ENCODE measurements around the gene HOXB8. TPM values are rescaled to one million over a fixed set of nuclear protein-coding genes. Genes with fewer than 3 reads are reported as not detected.
A peak's percentile ranks its signal among the peaks of the same experiment; 100 is the strongest.

The HOXB8 gene
- total RNA-seq = 1 to 10 TPM; 6.3 TPM
- long read RNA-seq = 0 reads

DNA sequence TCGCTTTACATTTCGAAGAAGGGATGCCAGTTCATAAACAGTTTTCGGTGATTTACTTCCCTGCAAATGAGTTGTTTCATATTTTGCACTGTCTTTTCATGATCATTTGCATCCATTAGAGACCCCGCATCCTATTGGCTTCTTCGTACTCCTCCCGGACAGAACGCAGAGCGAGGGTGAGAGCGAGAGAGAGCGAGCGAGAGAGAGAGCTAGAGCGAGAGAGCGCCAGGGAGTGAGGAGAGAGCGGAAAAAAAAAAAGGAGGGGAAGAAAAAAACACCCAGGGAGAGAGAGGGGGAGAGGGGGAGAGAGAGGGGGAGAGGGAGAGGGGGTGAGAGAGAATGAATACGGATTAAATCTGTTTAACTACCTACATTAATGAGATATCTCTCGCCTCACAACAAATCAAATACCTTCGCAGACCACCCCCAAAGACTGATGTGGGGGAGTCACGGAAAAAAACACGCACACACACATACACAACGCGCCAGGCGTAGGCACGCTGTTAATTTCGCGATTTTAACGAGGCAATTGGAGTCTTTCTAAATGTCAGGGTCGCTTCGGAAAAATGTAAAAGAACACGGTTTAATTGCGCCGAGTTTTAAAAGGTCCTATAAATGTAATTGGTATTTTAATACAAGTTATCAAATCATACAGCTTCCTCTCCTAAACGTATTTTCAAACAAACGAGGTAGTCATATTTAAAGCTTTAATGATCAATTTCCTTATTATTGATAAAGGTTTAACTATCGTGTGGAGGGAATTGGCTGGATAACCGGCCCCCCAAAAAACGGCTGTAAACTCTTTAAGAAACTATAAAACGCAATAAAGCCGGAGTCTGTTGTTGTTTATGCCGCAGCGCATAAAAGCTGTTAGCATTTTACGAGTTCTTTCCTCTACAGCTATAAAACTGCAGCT lies at the start of gene HOXB8:
HOXB8 (minus strand) TSS at position 246 of the 916 bp plus-strand sequence. CDS start 588 bp downstream, outside the sequence.
- intact Hi-C loops (cut with DNase I, micrococcal nuclease) = loop anchor here in 1 of 2 donors (5.0 kb wide), 1 partner anchor 283 kb away; no protein-coding TSS in a partner anchor
- ATAC-seq = no peak
- DNase-seq = peak in 1 of 2 donors; percentile 55

DNA sequence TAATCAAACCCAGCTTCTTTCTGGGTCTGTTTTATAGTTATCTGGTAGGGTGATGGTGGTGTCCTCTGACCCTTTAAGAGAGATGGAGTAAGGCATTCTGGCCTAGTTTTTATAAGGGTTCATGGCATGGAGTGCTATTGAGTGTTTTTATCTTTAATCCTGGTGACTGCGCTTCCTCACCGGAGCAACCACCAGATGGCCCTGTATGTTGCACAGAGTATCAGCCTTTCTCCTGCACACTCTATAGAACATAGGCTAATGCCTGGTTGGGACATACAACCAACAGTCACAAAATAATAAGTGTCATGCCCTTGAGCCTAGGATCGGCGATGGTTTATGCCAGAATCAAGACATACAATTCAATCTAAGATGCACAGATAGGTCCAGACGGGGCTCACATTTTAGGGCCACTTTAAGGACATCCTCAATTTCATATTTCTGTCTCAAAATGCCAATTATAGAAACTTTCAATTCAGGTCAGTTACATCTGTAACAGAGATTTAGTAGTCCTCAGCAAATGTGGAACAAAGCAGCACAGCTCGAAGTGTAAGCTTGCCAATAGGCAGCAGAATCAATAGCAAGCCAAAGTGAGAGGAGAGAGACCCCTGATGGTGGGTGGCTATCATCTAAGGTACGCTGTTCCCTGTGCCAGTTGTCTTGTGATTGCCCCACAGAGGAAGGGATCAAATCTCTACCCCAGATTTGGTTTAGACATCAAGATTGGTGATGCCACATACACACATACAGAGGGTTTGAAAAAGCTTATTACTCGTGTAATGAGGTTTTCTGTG lies 48.2 kb upstream of the HOXB8 start:
- ATAC-seq = peak; percentile 32
- intact Hi-C loops (cut with DNase I, micrococcal nuclease) = no loop called here
- no peak for DNase-seq

DNA sequence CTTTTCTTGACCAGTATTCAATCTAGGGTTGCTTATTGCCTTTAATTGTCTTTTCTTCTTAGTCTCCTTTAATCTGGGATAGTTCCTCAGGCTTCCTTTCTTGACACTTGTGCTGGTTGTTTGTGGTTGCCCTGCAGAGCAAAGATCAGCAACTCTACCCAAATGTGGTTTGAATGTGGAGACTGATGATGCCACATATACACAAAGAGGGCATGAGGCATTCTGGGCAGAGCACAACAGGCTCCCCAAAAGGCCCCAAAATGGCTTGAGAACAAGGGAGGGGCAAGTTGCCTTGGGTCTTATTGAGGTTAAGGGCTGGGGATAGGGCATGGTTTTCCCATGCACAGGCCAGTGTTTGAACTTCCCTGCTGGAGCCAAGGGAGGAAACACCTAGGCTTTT lies 40.8 kb upstream of the HOXB8 start:
- DNase-seq (no peak), ATAC-seq (no peak)
- intact Hi-C loops (cut with DNase I, micrococcal nuclease) = no loop called here

DNA sequence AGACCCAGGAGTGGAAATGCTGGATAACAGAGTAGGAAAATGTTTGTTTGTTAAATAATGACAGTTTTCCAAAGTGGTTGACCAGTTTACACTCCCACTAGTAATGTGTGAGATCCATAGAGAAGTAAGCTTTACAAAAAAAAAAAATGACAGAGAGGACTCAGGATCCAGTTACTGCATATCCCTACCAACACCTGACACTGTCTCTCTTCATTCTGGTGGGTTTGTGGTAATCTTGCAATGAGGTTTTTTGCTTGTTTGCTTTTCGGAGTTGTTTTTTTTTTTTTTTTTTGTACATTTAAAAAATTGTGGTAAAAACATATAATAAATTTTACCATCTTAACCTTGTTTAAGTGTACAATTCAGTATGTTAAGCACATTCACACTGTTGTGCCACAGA lies 34.6 kb upstream of the HOXB8 start:
- no peak for DNase-seq
- intact Hi-C loops (cut with DNase I, micrococcal nuclease) = no loop called here
- ATAC-seq = no peak

DNA sequence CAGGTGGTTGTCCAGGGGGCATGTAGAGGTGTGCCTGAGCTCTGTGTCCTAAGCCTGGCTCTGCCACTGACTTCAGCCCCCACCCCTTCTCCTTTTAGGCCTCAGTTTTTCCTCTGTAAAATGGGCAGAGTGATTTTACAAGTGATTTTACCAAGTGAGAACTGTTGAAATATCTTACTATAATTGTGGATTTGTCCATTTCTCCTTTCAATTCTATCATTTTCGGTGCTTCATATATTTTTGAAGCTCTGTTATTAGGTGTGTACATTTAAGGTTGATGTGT lies 32.8 kb upstream of the HOXB8 start:
- ATAC-seq (no peak), DNase-seq (no peak)
- intact Hi-C loops (cut with DNase I, micrococcal nuclease) = no loop called here

DNA sequence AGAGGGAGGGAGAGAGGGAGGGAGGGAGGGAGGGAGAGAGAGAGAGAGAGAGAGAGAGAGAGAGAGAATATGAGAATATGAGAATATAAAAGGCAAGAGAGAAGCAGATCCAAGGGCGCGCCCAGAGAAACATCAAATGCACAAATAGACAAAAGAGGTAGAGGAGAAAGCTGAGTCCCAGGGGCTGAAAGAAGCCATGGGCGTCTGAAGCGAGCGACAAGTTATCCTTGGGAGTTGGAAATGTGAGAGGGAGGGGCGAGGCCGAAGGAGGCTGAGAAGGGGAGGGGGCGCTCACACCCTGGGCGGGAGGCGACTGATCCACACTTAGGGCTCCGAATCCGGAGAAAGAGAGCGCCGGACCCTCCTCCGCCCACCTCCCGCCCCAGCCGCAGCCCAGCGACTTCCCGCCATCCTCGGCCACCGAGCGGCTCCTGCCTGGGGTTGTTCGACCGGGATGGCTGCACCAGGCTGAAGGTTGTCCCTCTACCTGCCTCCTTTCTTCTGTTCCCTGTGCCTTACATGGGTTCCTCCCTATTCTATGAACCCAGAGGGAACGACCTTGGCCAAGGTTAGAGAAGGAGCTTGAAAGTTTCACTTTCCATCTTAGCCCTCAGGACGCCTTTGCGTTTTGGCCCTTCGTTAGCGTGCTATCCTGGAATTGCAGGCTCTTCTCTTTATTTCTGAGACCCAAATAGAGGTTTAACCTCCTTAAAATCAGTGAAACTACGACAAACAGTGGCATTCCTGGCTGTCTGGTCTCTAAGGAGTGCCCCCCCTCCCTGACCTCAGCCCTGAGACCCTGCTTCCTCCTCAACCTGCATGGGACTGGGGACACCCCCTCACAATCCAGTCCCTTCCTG lies 32.2 kb upstream of the HOXB8 start:
- peak; percentile 52 for ATAC-seq
- intact Hi-C loops (cut with DNase I, micrococcal nuclease) = no loop called here
- DNase-seq = peak in 1 of 2 donors; percentile 54

DNA sequence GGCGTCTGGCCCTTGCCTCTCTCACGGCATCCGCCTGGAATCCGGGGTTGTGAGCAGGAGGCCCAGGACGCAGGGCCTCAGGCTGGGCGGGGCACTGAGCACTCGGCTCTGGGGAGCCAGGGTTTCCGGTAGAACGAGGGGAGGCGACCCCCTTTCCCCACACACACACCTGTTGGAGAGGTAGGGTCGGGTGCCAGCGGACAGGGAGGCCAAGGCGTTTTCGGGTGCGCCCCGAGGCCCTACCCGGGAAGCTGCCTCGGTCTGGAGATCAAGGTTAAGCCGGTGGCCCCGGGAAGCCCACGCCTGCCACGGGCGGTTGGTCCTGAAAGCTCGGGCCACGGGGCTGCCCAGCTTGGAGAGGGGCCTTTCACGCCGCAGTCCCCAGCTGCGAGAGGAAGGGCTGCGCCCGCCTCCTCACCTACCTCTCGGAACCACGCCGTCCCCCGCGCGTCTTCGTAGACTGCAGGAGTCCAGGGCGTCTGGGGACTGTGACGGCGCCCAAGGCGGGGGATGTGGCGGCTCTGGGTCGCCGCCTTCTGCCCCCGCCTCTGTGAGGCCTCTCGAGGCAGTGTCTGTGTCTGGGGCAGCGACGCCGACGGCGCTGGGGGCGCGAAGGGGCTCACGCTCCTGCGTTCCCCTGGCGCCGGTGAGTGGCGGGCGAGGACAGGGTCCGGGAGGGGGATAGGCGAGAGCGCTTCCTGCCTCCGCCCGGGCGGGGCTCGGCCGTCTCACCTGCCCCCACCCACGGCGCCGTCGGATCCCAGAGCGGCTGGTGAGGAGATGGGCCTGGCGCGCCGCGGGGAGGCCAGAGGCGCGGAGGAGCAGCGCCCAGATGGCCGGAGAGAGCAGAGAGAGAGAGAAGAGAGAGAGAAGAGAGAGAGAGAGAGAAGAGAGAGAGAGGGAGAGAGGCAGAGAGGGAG lies 31.4 kb upstream of the HOXB8 start:
- ATAC-seq = peak; percentile 70
- intact Hi-C loops (cut with DNase I, micrococcal nuclease) = no loop called here
- DNase-seq = peak in 1 of 2 donors; percentile 82

DNA sequence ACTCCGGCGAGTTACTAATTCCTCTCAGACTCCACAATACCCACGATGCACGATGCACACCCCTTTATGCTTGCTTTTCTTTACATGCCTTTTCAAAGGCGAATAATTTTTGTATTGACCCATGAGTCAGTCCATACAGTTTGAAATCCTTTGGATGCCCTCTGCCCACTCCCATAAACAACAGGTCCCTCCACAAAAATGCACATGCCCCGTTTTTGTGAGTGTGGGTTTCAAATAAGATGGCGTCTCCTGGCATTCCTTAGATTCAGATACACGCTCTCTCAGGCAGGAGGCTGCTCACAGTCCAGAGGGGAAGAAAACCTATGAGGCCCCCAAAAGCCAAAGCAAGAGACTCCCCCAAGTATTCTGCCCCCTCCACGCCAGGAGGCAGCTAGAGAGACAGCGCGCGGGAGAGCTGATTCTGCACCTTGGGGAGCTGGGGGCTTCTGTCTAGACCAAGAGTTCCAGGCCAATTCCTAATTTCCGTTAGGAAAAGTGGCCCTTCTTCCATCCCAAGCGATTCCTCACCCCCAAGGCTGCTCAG lies 30.6 kb upstream of the HOXB8 start:
- DNase-seq (no peak), ATAC-seq (no peak)
- intact Hi-C loops (cut with DNase I, micrococcal nuclease) = no loop called here

DNA sequence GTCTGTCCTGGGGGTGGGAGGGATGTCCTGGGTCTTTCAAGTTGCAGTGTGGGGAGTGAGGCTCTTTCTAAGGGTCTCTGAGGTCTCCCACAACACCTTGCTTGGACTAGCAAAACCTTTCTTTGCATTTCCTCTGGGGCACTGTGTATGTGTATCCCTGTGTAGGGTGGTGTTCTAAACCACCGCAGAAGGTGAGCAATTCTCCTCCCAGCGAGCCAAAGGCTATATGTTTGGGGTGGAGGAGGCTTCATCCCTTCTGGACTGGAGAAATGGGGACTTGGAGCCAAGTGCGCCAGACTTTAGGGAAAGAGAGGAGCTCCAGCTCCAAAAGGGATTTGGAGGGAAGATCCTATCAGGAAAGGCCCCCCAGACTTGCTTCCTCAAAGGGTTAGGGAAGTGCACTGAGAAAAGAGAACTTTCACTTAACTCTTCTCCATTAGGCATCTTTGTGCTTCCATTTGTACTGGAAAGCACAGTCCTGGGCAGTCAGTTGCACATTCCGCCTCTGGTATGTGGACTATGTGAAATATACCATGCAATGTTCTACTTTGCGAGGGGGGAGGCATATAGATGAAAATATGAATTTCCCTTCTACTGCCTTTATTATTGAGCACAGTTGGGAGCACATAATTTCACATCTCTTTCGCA lies 29.9 kb upstream of the HOXB8 start:
- ATAC-seq (no peak), DNase-seq (peak in 1 of 2 donors; percentile 17)
- intact Hi-C loops (cut with DNase I, micrococcal nuclease) = no loop called here

DNA sequence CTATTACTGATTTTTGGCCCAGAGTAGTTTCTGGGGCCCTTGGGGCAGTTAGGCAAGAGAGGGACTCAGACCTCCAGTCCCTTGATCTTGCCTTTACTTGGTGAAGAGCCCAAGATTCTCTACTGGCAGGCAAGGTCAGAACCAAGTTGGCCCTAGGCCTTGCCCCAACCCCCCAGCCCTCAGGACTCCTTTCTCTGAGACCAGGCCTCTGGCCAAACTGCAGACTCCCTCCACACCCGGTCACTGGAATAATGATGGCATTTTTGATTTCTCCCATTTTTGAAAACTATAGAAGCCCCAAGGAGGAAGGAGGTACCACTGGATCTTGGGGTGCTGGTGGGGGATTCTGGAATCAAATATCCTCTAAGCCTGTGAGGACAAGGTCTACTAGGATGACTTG lies 29.1 kb upstream of the HOXB8 start:
- DNase-seq = no peak
- no peak for ATAC-seq
- intact Hi-C loops (cut with DNase I, micrococcal nuclease) = no loop called here

DNA sequence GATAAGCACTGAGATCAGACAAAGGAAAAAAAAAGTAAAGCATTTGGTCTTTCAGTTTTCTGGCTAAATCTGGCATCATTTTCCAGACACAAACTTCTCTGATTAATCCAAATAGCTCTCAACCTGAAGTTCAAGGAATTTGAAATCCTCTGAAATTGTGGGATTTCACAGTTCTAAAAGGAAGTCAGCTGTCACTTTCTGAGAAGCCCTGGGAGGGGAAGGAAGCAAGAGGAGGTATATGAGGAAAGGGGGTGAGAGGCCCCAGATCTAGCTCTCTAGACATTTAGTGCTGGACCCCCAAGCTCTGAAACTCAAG lies 28.6 kb upstream of the HOXB8 start:
- no peak for ATAC-seq
- no peak for DNase-seq
- intact Hi-C loops (cut with DNase I, micrococcal nuclease) = no loop called here

DNA sequence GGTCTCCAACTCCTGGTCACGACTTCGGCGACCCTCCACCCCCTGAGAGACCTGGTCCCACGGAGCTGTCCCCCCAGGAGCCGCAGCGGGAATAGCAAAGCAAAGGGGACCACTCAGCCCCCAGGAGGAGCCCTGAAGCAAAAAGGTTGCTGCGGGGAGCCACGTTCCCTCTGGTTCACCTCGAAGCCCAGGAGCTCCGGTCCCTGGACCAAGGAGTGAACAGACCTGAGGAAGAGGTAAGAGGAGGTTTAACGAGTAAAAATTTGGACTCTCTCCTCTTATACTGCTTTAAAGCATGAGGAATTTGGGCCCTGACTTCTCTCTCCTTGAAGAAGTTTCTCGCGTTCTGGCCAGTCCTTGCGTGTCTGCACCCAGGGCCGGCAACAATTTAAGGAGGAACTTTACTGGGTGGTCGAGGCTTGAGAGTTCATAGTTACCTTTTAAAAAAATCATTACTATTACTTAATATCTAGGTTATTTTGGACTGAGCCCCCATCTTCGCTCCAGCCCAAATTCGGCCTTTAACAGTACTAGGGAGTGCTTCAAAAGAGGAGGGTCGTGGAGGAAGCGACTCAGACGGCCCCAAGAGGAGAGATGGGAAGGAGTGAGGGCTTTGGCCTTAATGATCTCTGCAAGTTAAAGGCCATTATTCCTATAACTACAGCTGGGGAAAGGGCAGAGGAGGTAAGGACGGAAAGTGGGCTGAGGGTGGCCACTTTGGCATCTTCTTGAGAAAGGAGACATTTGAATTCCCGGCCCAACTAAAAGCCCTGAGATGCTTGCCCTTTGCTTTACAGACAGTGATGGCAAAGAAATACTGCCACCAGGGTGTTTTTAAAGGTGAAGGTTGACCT lies 28.0 kb upstream of the HOXB8 start:
- ATAC-seq (no peak), DNase-seq (no peak)
- intact Hi-C loops (cut with DNase I, micrococcal nuclease) = no loop called here

DNA sequence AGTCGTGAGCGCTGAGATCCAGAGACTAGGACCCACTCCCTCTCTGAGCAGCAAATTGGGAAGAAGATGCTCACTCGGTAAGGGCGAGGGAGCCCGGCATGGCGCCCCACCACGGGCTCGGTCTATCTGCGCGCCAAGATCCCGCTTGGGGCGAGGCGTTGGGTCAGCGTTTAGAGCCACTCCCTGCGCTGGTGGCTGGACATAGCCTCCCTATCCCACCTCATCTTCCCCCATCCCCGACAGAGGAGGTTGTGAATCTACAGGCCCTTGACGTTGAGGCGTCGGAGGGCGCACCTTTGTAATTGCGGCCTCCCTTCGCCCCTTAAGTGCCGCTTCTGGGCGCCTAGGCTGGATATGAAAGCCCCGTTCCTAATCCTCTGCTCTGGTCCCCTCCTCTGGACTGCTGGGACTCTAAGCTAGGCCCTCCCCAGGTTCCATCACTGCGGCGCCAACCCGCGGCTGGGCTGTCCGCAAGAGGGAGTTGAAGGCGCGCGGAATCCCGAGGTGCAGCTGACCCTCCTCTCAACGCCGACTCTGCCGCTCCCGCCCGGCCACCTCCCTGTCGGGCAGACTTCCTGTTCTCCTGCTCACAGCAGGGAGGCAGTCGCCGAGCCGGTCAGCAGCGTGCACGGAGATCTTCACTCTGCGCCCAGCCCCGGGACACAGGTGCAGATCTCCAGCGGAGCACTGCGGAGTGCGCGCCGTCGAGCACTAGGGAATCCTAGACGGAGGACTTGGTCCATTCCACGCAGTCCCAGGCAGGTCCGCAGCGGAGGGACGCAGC lies 27.2 kb upstream of the HOXB8 start:
- peak; percentile 73 to 81 for DNase-seq
- ATAC-seq = peak; percentile 46
- intact Hi-C loops (cut with DNase I, micrococcal nuclease) = no loop called here

DNA sequence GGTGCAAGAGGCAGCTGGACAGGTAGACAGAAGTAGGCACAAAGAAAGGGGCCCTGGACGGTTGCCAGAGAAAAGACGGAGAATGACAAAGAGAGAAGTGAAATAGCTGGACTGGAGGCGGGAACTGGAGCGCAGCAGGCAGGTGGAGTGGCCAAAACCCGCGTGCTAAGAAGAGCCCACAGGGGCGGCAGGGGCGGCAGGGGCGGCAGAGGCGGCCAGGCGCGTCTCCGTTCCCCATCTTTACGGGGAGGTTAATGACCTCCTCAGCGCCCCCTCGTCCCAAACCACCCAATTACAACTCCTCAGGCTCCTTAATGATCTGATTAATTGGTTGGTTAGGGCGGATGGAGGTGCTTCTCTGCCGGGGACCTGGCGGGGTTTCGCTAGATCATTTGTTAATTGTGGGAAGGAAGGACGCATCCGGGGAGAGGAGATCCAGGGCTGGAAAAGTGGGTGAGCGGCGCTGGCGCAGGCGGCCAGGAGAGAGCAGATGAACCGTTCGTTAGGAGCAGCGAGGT lies 26.5 kb upstream of the HOXB8 start:
- intact Hi-C loops (cut with DNase I, micrococcal nuclease) = no loop called here
- peak in 1 of 2 donors; percentile 43 for DNase-seq
- no peak for ATAC-seq

DNA sequence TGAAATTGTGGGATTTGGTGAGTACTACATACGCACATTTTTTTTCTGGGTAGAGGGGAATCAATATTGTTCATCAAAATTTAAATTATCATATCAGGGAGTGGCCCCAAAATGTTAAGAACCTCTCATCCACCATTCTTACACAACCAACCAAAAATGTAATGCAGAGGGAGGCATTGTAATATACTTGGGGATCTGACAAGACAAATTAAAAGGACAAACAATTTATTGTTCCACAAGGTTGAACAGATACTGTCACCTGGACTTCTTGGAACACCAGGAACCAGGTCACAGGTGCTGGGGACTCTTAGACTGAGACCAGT lies 25.7 kb upstream of the HOXB8 start:
- intact Hi-C loops (cut with DNase I, micrococcal nuclease) = no loop called here
- no peak for DNase-seq
- no peak for ATAC-seq
